Type B pancreatic cell (in vitro differentiated cells): Measurements from ENCODE around the gene RPLP2. TPM values are rescaled to one million over a fixed set of nuclear protein-coding genes. Genes with fewer than 3 reads are reported as not detected.

Experiments used
- DNase-seq: peaks from one replicate; pipeline ENCODE4 v3.0.0; 2021; ENCODE audit warnings: mixed read lengths; ENCODE audit not compliant: unreplicated experiment; ENCODE audit errors: extremely low spot score
- H3K27ac Mint-ChIP-seq: 2 replicates; pipeline ENCODE4 v1.8.0; 2021; ENCODE audit warnings: mild to moderate bottlenecking, mixed read lengths
- H3K27me3 Mint-ChIP-seq: 2 replicates; pipeline ENCODE4 v1.8.0; 2021; ENCODE audit warnings: mixed read lengths
- H3K36me3 Mint-ChIP-seq: 2 replicates; pipeline ENCODE4 v1.8.0; 2021; ENCODE audit warnings: mixed read lengths
- H3K4me1 Mint-ChIP-seq: one replicate; pipeline ENCODE4 v1.8.0; 2021; ENCODE audit warnings: mixed read lengths; ENCODE audit not compliant: unreplicated experiment
- H3K4me3 Mint-ChIP-seq: 2 replicates; pipeline ENCODE4 v1.8.0; 2021; ENCODE audit warnings: mild to moderate bottlenecking, mixed read lengths
- H3K9me3 Mint-ChIP-seq: 2 replicates; pipeline ENCODE4 v1.8.0; 2021; ENCODE audit warnings: mixed read lengths
- CTCF ChIP-seq: fragments of 200-600 bp; sonication (generic); conservative IDR thresholded peaks from 2 replicates; pipeline ENCODE4 v1.5.0; 2021; ENCODE audit warnings: antibody characterized with exemption, mild to moderate bottlenecking
- total RNA-seq: library from RNA; stranded (reverse); gene quantifications from 2 replicates; pipeline ENCODE4 v1.2.1, GENCODE V29; 2021; ENCODE audit warnings: low replicate concordance

Gene RPLP2
- total RNA-seq, 1 donor from 2014 or later, result 1,985 TPM

- DNase-seq, result no peak
- H3K4me1 Mint-ChIP-seq, result peaks cover 10% of the 10 kb centered on the region
- no peak overlapping the region for H3K27ac Mint-ChIP-seq
- no peaks in the 10 kb centered on the region for H3K36me3 Mint-ChIP-seq
- no peak for TF ChIP-seq CTCF
- peaks cover 17% of the 10 kb centered on the region for H3K27me3 Mint-ChIP-seq
- H3K4me3 Mint-ChIP-seq, result no peak overlapping the region
- H3K9me3 Mint-ChIP-seq, result no peaks in the 10 kb centered on the region
Observed at GRCh38 chr11:823441-824291, 13.9 kb downstream of the RPLP2 start.

DNA sequence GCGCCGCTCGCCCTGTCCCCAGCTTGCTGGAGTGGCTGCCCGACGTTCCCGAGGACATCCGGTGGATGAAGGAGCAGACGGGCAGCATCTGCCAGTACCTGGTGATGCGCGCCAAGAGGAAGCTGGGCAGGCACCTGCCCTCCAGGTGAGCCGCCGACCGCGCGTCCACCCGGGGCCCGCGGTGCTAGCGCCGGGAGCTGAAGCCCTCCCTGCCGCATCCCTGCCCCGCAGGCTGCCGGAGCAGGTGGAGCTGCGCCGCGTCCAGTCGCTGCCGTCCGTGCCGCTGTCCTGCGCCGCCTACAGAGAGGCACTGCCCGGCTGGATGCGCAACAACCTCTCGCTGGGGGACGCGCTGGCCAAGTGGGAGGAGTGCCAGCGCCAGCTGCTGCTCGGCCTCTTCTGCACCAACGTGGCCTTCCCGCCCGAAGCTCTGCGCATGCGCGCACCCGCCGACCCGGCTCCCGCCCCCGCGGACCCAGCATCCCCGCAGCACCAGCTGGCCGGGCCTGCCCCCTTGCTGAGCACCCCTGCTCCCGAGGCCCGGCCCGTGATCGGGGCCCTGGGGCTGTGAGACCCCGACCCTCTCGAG, 14.6 kb downstream of the RPLP2 start:
- Mint-ChIP-seq H3K36me3 (no peaks in the 10 kb centered on the region), H3K9me3 (no peaks in the 10 kb centered on the region), H3K4me3 (no peak overlapping the region), H3K27ac (no peak overlapping the region), H3K27me3 (peaks cover 24% of the 10 kb centered on the region), H3K4me1 (peaks cover 10% of the 10 kb centered on the region)
- DNase-seq, result no peak
- no peak for TF ChIP-seq CTCF

DNA sequence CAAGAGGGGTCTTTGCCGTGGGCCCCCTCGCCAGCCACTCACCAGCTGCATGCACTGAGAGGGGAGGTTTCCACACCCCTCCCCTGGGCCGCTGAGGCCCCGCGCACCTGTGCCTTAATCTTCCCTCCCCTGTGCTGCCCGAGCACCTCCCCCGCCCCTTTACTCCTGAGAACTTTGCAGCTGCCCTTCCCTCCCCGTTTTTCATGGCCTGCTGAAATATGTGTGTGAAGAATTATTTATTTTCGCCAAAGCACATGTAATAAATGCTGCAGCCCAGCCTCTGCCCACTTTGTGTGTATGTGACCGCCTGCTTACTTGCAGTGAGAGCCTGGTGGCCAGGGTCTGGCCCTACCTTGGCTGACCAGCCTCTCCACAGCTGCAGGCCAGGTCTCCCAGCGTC, 15.2 kb downstream of the RPLP2 start:
- H3K9me3 Mint-ChIP-seq, result no peaks in the 10 kb centered on the region
- H3K4me3 Mint-ChIP-seq, result no peak overlapping the region
- H3K27ac Mint-ChIP-seq, result peak overlapping the region; percentile 29
- no peak for DNase-seq
- no peaks in the 10 kb centered on the region for H3K36me3 Mint-ChIP-seq
- TF ChIP-seq CTCF, result no peak
- H3K27me3 Mint-ChIP-seq, result peaks cover 27% of the 10 kb centered on the region
- H3K4me1 Mint-ChIP-seq, result peaks cover 10% of the 10 kb centered on the region

GRCh38 chr11:825366-826226, 15.8 kb downstream of the RPLP2 start:
- no peaks in the 10 kb centered on the region for H3K36me3 Mint-ChIP-seq
- peaks cover 10% of the 10 kb centered on the region for H3K4me1 Mint-ChIP-seq
- DNase-seq, result no peak
- peaks cover 32% of the 10 kb centered on the region for H3K27me3 Mint-ChIP-seq
- TF ChIP-seq CTCF, result no peak
- peak overlapping the region; percentile 29 for H3K27ac Mint-ChIP-seq
- no peak overlapping the region for H3K4me3 Mint-ChIP-seq
- H3K9me3 Mint-ChIP-seq, result no peaks in the 10 kb centered on the region

DNA sequence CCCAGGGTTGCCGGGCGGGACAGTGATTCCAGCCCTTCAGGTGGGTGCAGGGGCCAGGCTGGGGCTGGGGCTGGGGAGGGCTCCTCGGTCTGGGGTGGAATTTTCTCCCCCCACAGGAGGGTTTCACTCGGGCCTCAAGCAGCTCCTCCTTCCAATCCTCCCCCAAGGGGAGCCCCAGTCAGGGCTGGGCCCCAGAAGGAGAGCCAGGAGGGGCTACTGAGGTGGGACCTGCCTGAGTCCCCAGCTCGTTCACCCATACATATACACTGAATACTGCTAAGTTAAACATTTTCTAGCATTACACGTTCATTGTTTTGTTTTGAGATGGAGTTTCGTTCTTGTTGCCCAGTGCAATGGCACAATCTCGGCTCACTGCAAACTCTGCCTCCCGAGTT, 16.5 kb downstream of the RPLP2 start:
- TF ChIP-seq CTCF, result no peak
- Mint-ChIP-seq H3K4me3 (peak overlapping the region; percentile 77), H3K27ac (peak overlapping the region; percentile 79), H3K36me3 (no peaks in the 10 kb centered on the region), H3K9me3 (no peaks in the 10 kb centered on the region), H3K4me1 (peaks cover 10% of the 10 kb centered on the region), H3K27me3 (peaks cover 34% of the 10 kb centered on the region)
- DNase-seq, result no peak
